Measurements from ENCODE around the gene IFT52.
A peak's percentile ranks its signal among the peaks of the same experiment; 100 is the strongest.
"Not testable (repeated sequence)": the region's sequence is repeated elsewhere in the genome, so short reads cannot be mapped to it uniquely, and the experiment has no call there.

The IFT52 gene

DNA sequence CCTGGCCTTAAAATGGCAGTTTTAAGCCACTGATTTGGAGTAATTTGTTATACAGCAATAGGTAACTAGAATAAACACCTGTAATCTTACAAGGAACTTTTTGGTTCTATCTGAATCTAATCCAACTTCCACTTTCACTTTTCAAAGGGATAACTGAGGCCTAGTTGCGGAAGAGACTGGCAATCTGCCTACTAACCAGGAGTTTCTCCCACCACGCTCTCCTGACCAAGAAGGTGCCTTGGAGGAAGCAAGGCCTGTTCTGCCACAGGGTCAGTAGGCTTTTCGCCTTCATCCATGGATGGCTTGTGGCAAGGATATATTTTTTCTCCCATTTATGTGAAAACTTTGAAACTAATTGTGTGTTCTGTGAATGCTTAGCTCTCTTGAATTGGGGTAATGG, 63.2 kb downstream of the IFT52 start:
- DNase-seq, result no peak

DNA sequence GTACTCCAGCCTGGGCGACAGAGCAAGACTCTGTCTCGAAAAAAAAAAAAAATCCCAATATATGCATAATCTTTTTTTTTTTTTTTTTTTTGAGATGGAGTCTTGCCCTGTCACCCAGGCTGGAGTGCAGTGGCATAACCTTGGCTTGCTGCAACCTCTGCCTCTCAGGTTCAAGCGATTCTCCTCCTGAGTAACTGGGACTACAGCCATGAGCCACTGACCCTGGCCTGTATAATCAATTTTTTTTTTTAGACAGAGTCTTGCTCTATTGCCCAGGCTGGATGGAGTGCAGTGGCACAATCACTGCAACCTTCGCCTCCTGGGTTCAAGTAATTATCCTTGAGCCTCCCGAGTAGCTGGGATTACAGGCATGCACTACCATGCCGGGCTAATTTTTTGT, 64.4 kb downstream of the IFT52 start:
- not testable (repeated sequence) for DNase-seq

DNA sequence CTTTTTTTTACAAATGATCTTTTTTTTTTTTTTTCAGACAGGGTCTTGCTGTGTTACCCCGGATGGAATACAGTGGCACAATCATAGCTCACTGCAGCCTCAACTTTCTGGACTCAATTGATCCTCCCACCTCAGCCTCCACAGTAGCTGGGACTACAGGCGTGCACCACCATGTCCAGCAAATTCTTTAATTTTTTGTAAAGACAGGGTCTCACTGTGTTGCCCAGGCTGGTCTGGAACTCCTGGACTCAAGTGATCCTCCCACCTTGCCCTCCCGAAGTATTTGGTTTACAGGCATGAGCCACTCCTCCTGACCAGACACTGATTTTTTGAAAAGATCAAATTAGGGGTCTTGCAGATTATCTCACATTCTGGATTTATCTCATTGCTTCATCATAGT, 65.2 kb downstream of the IFT52 start:
- DNase-seq, result no peak

DNA sequence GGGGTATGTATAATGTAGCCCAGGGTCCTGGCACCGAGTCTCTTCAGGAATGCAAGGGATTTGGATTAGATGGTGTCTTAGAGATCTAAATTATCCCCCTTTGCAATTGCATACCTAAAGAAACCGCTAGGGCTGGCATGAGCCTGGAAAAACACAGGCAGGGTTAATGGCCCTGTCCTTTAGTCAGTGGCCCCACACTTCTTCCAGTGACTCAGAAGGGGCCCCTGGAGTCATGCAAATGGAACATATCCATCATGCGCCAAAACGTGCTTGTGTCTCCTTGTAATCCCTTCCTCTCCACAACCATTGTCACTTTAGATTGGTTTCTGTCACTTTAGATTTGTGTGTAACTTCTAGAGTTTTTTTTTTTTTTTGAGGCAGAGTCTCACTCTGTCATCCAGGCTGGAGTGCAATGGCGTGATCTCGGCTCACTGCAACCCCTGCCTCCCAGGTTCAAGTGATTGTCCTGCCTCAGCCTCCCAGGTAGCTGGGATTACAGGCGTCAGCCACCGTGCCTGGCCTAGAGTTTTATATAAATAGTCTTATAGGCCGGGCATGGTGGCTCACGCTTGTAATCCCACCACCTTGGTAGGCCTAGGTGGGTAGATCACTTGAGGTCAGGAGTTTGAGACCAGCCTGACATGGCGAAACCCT, 67.5 kb downstream of the IFT52 start:
- peak; percentile 43 for DNase-seq

DNA sequence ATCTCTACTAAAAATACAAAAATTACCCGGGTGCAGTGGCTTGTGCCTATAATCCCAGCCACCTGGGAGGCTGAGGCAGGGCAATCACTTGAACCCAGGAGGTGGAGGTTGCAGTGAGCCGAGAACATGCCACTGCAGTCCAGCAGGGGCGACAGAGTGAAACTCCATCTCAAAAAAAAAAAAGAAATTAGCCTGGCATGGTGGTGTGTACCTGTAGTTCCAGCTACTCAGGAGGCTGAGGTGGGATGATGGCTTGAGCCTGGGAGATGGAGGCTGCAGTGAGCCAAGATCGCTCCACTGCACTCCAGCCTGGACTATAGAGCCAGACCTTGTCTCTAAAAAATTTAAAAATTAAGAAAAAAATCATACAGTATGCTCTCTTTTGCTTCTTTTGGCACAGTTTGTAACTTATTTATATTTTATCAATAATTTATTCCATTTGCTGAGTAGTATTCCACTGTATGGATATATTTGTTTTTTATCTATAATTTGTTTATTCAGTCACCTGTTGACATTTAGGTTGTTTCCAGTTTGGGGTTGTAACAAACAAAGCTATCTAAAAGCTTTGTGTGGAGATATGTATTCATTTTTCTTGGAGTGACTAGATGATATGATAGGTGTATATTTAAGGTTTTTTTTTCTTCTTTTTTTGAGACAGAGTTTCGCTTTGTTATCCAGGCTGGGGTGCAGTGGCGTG, 68.1 kb downstream of the IFT52 start:
- DNase-seq, result no peak

DNA sequence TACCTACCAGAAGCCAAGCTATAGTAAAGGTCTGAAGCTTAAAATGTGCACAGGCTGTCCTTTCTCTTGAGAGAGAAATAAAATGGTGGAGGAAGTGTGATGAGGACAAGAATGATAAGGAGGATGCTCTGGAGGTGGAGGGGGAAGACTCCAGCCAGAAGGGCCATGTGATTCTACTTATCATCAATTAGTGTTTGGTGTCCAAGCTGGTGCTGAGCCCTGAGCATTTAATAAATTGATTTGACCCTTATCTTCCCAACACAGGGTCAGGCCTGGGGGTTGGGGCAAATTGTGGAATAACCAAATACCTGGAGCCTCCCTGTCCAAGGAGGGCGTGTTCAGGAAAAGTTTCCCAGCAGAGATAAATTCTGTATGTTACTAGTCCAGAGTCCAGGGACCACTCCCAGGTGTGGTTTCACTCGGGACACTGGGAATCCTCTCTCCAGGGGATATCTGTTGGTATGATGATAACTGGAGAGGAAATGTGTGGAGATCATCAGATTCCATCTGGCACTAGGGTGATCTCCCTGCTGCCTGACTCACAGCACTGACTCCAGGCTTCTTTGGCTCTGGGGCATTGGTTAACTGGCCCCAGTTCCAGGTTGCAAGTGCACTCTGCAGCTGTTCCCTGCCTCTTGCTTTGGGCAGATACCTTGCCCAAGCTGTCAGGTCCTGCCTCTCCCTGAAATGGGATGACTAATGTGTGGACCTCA, 72.4 kb downstream of the IFT52 start:
- no peak for DNase-seq

DNA sequence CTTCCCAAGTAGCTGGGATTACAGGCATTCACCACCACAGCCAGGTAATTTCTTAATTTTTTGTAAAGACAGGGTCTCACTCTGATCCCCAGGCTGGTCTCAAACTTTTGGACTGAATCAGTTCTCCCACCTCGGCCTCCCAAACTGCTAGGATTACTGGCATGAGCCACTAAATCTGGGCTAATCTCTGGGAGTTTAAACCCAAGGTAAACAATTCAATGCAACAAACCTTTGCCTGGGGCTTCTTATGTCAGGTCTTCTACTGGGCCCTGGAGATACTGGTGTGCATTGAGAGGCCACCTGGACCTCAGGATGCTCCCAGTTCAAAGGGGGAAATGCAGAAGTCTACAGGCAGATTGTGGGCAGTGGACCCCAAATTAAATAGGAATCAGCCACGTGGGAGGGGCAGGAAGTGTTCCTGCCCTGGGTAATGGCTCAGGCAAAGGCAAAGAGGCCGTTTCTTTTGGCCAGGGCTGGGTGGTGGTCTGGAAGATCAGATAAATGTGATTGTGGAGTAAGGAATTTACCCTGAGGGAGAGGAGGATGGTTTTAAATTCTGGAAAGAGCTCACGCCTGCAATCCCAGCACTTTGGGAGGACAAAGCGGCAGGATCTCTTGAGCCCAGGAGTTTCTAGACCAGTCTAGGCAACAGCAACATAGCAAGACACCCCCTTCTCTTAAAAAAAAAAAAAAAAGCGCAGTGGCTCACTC, 74.9 kb downstream of the IFT52 start:
- no peak for DNase-seq

DNA sequence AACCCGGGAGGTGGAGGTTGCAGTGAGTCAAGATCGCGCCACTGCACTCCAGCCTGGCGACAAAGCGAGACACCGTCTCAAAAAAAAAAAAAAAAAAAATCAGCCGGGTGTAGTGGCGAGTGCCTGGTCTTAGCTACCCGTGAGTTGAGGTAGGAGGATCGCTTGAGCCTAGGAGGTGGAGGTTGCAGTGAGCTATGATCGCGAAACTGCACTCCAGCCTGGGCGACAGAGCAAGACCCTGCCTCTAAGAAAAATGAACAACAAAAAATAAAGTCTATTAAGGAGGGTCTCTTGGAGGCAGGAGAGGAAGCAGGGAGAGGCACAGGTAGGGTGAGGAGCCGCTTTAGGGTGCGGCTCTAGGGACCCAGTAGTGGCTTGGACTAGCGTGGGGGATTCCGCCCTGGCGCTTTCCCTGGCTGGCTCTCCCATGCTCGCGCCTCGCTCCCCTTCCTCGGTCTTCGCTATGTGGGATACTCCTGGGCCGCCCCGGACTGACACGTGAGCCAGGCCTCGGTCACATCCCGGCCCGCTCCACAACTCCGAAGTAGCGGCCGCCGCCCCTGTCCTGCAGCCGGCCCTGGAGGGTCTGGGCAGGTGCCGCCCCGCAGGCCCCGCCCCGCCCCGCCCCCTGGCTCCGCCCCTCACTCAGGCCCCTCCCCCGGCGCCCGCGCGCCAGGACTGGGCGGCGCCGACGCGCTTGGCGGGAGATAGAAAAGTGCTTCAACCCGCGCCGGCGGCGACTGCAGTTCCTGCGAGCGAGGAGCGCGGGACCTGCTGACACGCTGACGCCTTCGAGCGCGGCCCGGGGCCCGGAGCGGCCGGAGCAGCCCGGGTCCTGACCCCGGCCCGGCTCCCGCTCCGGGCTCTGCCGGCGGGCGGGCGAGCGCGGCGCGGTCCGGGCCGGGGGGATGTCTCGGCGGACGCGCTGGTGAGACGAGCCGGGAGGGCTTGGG, 75.9 kb downstream of the IFT52 start, which contains the start of gene MYBL2:
Gene MYBL2 (plus strand): TSS at position 739 of the 953 bp plus-strand sequence. CDS start 170 bp downstream, at position 909.
- DNase-seq, result peak; percentile 60

DNA sequence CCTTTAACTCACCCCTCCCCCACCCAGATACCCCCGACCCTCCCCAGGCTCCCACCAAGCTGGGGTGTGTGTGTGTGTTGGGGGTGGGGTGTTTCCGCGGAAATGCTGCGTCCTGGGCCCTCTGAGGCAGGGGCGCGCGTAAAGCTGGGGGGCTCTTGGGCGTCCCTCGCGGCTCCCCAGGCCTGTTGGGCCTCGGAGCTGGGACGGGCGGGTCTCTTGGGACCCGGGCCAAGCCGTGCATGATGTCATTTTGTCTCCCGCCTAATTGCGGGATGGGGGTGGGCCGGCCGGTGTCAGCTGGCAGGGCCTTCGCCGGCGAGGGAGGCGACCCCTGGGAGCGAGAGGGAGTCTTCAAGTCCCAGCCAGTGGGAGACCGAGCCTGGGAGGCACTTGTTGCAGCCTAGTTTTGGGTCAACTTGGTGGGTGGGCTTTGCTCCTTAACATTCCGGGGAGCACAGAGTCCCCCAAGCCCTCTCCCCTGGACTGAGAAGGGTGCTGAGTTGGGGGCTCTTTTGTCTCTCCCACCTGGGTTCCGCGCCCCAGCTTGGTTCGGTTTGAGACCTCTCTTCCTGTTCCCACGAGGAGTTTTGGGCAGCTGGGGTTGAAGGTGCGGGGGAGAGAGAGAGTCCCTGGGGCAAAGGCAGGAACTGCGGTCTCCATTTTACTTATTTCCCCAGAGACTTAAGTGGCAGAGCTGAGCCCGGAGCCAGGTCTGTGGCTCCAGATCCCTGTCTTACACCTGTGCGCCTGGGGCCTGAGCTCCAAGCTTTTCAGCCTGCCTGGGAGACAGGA, 76.8 kb downstream of the IFT52 start:
- DNase-seq, result peak; percentile 38

DNA sequence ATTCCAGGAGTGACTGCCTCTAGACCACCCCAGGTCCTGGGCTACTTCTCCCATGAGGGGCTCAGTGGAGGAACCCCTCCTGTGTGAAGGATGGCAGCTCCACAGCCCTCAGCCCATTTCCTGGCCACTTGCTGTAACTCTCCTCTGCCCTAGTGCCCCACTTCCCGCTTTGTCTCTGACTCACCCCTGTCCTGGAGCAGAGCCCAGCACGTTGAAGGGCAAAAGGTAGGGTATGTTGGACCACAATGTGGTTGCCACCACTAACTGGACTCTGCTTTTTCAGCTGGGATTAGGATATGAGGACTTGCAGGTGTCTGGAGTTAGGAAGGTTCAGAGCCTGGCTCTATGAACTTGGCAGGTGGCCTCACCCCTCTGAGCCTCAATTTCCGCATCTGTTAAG, 78.6 kb downstream of the IFT52 start:
- peak; percentile 22 for DNase-seq

DNA sequence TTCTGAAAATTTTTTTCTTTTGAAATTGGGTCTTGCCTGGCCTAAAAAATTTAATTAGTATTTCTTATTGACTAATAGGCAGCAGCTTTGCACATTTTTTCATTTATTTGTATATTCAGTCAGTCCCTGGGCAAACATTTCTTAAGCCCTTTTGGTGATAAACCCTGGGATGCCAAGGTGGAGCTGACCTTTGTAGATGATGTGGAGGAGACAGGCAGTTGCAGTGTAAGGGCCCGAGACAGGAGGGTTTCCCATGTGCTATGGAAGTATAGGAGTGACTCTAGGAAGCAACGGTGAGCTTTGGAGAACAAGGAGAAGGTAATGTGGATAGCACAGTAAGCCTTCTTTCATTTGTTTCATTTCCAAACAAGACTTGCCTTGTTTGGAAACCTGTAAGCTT, 79.7 kb downstream of the IFT52 start:
- DNase-seq, result no peak

DNA sequence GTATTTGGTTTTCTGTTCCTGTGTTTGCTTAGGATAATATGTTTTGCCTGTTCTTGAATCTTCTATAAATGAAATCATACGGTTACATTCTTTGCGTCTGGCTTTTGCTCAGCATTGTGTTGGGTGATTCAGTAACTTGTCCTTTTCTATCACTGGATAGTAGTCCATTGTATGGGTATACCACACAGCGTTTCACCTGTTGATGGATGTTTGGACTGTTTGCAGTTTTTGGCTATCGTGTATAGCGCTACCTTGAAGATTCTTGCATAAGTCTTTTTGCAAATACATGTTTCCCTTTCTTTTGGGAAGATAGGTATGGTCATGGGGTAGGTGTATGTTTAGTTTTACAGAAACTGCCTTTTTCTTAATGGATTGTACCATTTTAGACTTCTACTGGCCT, 85.6 kb downstream of the IFT52 start:
- no peak for DNase-seq

DNA sequence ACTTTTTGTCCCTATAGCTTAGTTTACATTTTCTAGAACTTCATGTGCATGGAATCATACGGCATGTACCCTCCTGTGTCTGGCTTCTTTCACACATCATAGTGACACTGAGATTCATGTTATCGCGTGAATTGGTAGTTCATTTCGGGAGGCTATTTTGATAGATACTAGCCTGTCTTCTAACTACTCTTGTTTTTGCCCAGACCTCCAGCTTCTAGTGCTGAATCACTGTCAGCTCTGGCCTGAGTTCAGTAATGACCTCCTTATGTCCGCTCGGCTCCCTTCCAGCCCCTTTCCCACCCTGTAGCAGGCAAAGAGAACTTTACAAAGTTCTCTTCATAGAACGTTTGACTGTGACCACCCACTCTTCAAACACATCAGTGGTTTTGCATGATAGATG, 90.2 kb downstream of the IFT52 start:
- no peak for DNase-seq

DNA sequence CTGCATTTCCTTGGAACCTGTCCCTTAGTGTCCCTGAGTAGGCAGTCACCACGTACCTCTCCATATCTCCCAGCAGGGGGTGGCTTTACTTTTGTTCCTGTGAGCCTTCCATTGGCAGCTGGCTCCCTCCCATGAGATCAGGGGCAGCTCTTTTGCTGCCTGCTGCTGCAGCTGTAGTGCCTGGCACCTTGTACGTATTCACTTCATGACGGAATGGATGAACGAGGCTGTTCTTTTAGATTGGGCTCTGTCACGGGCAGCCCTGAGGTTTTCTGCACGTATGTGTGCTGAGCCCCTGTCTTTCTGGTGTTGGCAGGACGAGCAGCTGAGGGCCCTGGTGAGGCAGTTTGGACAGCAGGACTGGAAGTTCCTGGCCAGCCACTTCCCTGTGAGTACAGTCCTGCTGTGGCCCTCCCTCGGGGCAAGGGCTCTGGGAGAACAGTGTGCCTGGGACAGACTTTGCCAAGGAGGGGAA, 90.8 kb downstream of the IFT52 start:
- no peak for DNase-seq

DNA sequence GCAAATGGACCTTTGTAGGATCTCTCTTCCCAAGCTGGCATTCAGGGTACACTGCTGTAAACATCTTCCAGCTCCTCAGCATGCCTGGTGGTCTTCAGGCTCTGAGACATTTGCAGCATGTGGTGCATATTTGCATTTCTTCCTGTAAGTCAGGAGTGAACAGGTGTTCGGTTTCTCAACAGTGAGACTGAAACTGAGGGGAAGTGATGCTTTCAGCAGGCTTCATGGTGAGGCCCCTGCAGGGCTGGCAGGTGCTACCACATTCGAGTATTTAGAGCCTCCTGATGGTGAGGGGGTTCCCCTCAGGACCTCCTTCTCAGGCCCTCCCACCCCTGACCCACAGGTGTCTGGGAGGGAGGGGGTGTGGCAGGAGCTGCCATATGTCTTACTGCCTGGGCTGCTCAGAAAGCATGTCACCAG, 91.3 kb downstream of the IFT52 start:
- no peak for DNase-seq

DNA sequence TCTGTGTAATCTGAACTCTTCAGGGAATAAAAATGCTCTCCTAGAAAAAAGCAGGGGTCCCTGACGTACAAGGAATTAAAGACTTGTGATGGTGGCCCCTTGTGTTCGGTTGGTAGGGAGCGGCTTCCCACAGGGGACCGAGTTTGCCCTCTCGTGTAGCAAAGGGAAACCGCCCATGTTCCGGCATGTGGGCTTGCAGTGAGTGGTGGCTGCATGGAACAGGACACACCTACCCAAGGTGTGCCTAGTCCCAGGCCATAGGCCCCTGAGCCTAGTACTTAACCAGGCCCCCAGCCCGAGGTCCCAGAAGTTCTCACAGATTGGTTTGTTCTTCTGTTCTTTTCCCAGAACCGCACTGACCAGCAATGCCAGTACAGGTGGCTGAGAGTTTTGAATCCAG, 91.7 kb downstream of the IFT52 start:
- no peak for DNase-seq

DNA sequence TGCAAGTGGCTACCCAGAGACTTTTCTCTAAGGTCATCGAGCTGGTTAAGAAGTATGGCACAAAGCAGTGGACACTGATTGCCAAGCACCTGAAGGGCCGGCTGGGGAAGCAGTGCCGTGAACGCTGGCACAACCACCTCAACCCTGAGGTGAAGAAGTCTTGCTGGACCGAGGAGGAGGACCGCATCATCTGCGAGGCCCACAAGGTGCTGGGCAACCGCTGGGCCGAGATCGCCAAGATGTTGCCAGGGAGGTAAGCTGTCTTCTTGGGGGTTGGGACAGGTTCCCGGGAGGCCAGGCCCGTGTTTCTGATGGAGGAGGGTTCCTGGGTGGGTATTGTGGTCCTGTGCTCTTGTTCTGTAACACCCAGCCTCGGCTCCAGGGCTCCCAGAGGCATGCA, 96.1 kb downstream of the IFT52 start:
- DNase-seq, result no peak

DNA sequence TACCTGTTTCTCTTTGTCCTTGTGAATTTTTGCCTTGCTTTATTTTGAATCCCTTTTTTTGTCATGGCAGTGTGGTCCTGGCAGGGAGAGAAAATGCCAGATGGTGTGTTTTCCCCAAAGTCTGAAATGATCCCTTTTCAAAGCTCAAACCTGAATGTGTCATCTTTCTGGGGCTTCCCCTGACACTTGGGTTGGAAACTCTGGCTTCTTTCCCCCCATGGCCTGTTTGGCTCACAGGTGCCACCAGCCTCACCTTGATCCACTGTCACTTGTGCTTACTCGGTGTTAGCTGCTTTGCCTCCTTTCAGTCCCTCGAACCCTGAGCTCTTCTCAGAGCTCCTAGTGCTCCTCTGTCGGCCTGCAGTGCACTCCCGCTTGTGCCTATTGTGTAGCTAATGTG, 98.4 kb downstream of the IFT52 start:
- DNase-seq, result no peak

DNA sequence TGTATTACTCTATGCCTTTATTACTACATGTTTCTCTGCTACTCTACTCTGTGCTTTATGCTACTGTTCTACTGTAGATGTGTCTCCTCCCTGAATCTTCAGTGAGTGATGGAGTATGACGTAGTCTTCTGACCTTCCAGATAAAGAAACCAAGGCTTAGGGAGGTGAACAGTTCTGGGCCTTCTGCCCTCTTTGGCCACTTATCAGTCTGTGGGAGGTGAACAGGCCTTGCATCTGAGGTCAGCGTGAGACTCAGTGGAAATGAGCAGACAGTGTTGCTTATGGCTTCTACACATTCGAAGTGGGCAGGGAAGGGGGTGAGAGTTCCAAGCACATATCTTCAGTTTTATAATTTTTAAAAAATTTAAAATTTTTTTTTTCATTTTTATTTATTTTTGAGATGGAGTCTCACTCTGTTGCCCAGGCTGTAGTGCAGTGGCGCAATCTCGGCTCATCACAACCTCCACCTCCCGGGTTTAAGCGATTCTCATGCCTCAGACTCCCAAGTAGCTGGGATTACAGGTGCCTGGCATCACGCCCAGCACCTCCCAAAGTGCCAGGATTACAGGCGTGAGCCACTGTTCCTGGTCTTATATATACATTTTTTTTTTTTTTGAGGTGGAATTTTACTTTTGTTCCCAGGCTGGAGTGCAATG, 100.3 kb downstream of the IFT52 start:
- DNase-seq, result no peak

DNA sequence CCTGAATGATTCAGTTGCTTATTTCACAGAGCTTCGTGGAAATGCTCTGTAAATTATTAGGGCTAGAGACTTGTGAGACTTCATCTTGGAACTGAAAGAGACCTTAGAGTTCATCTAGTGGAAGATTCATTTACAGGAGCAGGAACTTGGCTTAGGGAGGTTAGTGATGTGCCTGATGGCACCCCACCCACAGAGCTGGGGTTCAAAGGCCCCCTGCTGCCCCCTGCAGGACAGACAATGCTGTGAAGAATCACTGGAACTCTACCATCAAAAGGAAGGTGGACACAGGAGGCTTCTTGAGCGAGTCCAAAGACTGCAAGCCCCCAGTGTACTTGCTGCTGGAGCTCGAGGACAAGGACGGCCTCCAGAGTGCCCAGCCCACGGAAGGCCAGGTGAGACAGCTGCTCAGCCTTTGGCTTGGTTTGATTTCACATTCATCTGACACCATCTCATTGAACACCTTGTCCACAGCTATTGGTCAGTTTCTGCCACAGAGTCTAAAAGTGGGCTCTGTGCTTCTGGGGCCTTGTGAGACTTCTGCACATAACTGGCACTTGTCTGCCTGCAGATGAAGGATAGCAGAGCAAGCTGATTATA, 101.3 kb downstream of the IFT52 start:
- DNase-seq, result peak; percentile 14

Data from fibroblast of skin of right quadriceps (primary cell).